GM21447 (cell line): Measurements from ENCODE around the gene IFITM5.
A peak's percentile ranks its signal among the peaks of the same experiment; 100 is the strongest.
"Not testable (repeated sequence)": the region's sequence is repeated elsewhere in the genome, so short reads cannot be mapped to it uniquely, and the experiment has no call there.

ENCODE experiments used
- ATAC-seq: cut with Tn5 transposase; IDR thresholded peaks from one replicate; pipeline ENCODE4 v1.9.1; 2021; ENCODE audit not compliant: unreplicated experiment

IFITM5 gene

GRCh38 chr11:328516-329100 lies 29.3 kb upstream of the IFITM5 start:
- ATAC-seq = not testable (repeated sequence)

- ATAC-seq = no peak
These were observed 28.7 kb upstream of the IFITM5 start for GRCh38 chr11:328012-328411.

- ATAC-seq = no peak
These were observed 28.2 kb upstream of the IFITM5 start for GRCh38 chr11:327581-327923.

GRCh38 chr11:326842-327580 lies 27.7 kb upstream of the IFITM5 start:
- peak; percentile 77 for ATAC-seq

GRCh38 chr11:326592-326841 lies 27.2 kb upstream of the IFITM5 start:
- ATAC-seq = no peak

- ATAC-seq = no peak
These were observed 26.7 kb upstream of the IFITM5 start for GRCh38 chr11:325796-326591.

GRCh38 chr11:324593-325517 lies 25.5 kb upstream of the IFITM5 start:
- not testable (repeated sequence) for ATAC-seq

GRCh38 chr11:324156-324555 lies 24.8 kb upstream of the IFITM5 start:
- no peak for ATAC-seq

GRCh38 chr11:319888-320273 lies 20.6 kb upstream of the IFITM5 start:
- not testable (repeated sequence) for ATAC-seq

- not testable (repeated sequence) for ATAC-seq
These were observed 20.0 kb upstream of the IFITM5 start for GRCh38 chr11:319121-319887.

- peak; percentile 26 for ATAC-seq
These were observed 19.2 kb upstream of the IFITM5 start for GRCh38 chr11:318405-319120.

GRCh38 chr11:317668-318404 lies 18.5 kb upstream of the IFITM5 start:
- not testable (repeated sequence) for ATAC-seq

GRCh38 chr11:316891-317301 lies 17.6 kb upstream of the IFITM5 start:
- no peak for ATAC-seq

- ATAC-seq = no peak
These were observed 16.8 kb upstream of the IFITM5 start for GRCh38 chr11:316031-316701.

- ATAC-seq = no peak
These were observed 16.2 kb upstream of the IFITM5 start for GRCh38 chr11:315516-315994.

- ATAC-seq = no peak
These were observed 15.7 kb upstream of the IFITM5 start for GRCh38 chr11:315051-315481.

- not testable (repeated sequence) for ATAC-seq
These were observed 15.2 kb upstream of the IFITM5 start for GRCh38 chr11:314554-314875.

- peak; percentile 37 for ATAC-seq
These were observed 14.6 kb upstream of the IFITM5 start, which contains the start of gene IFITM1 for GRCh38 chr11:313787-314553. Gene IFITM1, plus strand, starts transcription at chr11:314040. Its CDS starts 131 bp downstream, at chr11:314171.
